Nucleus accumbens (tissue), 56 donors: ENCODE measurements around the gene TMED6.
A peak's percentile ranks its signal among the peaks of the same experiment; 100 is the strongest.
"Not testable (repeated sequence)": the region's sequence is repeated elsewhere in the genome, so short reads cannot be mapped to it uniquely, and the experiment has no call there.

ENCODE experiments used
- DNase-seq, 56 donors: peaks; one replicate each; lab custom pipeline; 2025; lab: John Stamatoyannopoulos, UW

TMED6 gene

DNA sequence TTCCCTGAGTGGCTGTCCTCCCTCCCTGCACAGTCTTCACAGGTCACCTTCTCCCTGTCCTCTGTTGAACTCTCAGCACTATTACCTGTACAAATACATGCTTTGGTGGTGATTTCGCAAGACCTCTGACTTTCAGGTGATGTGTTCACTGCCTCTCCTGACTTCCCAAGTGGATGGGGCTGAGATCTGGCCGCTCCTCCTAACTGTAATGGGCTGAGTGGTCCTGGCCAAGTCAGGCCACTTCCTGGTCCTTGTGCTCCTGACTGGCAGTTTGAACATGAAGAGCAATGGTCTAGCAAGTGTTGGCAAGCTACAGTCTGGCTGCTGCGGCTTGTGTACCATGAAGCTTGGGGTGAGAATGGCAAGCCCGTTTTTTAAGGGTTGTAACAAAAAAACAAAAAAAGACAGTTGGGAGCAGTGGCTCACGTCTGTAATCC, 11.7 kb upstream of the TMED6 start:
- no peak for DNase-seq

- DNase-seq: not testable (repeated sequence)
Observed at GRCh38 chr16:69360070-69360469, 8.5 kb upstream of the TMED6 start.

GRCh38 chr16:69350536-69351133, 951 bp downstream of the TMED6 start:
- DNase-seq: no peak

- DNase-seq: no peak
Observed at GRCh38 chr16:69349536-69349935, 2.0 kb downstream of the TMED6 start.

- DNase-seq: no peak
Observed at GRCh38 chr16:69348222-69348621, 3.4 kb downstream of the TMED6 start.

- DNase-seq: no peak
Observed at GRCh38 chr16:69346683-69347082, 4.9 kb downstream of the TMED6 start.

GRCh38 chr16:69345923-69346322, 5.7 kb downstream of the TMED6 start:
- no peak for DNase-seq

GRCh38 chr16:69344171-69344570, 7.4 kb downstream of the TMED6 start:
- DNase-seq: no peak

- no peak for DNase-seq
Observed at GRCh38 chr16:69340095-69340644, 11.4 kb downstream of the TMED6 start.

GRCh38 chr16:69339289-69340094, 12.1 kb downstream of the TMED6 start, which contains the start of the genes COG8 and NIP7:
COG8 (minus strand) TSS chr16:69339564; CDS start chr16:69339552, 12 bp downstream.
NIP7 (plus strand) TSS chr16:69339772; CDS start chr16:69339830, 58 bp downstream.
- peak; percentile 67 to 98 (median 93) for DNase-seq

- DNase-seq: peak in 4 of 56 donors; percentile 32 to 71 (median 62)
Observed at GRCh38 chr16:69338557-69339288, 12.9 kb downstream of the TMED6 start.

DNA sequence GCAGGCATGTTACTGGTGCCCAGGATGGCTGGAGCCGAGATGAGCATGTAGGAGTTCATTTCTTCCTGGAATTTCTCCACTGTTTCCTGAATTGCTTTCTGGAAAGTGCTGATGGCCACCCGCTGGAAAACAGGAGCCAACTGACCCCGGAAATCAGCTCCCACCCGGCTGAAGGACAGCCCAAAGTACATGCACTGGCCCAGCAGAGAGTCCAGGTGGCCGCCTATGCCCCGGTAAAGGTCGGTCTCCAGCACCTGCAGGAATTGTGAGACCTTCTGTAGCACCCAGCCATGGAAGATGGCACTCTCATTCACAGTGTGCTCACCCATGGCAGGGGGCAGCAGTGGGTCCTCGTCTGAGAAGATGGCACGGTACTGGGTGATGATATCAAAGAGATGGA, 16.9 kb downstream of the TMED6 start:
- no peak for DNase-seq

- DNase-seq: peak; percentile 53 to 96 (median 88)
Observed at GRCh38 chr16:69330286-69331109, 21.1 kb downstream of the TMED6 start, which contains the start of gene PDF. PDF (minus strand) TSS chr16:69330588; CDS start chr16:69330570, 18 bp downstream.

GRCh38 chr16:69329369-69330285, 22.0 kb downstream of the TMED6 start:
- peak in 24 of 56 donors; percentile 37 to 78 (median 58) for DNase-seq

- peak in 1 of 56 donors; percentile 5 for DNase-seq
Observed at GRCh38 chr16:69328854-69329316, 22.7 kb downstream of the TMED6 start.

DNA sequence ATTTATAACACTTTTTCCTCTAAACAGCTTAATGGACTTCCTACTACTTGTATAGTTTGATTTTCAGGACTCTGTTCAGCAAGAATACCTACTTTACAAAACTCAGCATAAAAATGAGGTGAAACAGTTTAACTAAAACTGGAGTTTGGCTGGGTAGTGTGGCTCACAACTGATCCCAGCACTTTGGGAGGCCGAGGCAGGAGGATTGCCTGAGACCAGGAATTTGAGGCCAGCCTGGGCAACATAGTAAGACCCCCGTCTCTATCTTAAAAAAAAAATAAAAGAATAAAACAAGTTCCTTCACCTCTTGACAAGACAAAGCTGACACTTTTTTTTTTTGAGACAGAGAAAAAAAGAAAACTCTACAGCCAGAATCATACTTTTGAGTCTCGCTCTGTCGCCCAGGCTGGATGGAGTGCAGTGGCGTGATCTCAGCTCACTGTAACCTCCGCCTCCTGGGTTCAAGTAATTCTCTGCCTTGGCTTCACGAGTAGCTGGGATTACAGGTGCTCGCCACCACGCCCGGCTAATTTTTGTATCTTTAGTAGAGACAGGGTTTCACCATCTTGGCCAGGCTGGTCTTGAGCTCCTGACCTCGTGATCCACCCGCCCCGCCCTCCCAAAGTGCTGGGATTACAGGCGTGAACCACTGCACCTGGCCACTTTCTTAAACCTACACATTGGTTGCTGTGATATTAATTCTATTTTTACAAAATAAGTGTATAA, 23.8 kb downstream of the TMED6 start:
- no peak for DNase-seq

GRCh38 chr16:69326172-69326873, 25.3 kb downstream of the TMED6 start:
- DNase-seq: no peak
